VCaP (cell line): ENCODE data around the gene AGPAT2.

Experiments used
- H3K27ac ChIP-seq: fragments of 450-650 bp; 2 replicates; pipeline ENCODE4 v1.5.1; 2017
- TF ChIP-seq, protein P1 (sequence below): fragments of 450-650 bp; conservative IDR thresholded peaks from 2 replicates; pipeline ENCODE4 v1.5.1; 2017; ENCODE audit warnings: mild to moderate bottlenecking, moderate library complexity

The AGPAT2 gene

DNA sequence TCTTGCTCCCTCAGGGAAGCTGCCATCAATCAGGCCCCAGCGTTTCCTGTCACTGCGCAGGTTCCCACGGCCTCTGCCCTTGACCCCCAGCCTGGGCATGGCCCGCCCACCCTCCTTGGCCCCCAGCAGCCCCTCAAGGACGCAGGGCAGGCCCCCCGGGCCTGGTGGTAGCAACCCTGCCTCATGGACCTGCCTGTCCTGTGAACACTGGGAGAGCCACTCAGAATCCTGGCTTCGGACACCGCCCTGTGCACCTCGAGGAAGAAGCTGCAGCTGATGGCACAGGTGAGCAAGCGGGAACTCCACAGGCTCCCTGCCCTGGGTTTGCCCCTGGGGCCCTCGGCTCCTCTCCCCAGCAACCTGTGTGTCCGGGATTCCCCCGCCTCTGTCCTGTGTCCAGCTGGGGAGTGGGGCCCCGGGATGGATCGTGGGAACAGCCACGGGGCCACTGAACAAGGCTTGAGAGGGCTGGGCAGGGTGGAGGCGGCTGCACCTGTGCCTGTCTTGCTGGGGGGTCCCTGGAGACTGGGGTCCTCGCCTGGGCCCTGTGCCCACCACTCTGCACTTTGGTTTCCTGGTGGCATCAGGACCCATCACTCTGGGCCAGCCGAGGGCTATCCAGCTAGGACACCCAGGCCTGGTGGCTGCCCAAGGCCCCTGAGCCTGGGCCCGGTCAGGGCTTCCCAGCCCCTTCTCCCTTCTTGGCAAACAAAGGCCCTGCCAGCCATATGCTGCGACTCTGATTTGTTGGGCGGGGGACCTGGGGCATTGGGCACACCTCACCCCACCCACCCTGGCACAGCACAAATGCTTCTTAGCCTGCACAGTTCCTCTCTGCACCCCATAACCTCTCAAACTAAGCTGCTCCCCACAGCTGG is 58.0 kb downstream of the AGPAT2 start:
- no peak overlapping the region for H3K27ac ChIP-seq
- TF ChIP-seq, protein P1, sequence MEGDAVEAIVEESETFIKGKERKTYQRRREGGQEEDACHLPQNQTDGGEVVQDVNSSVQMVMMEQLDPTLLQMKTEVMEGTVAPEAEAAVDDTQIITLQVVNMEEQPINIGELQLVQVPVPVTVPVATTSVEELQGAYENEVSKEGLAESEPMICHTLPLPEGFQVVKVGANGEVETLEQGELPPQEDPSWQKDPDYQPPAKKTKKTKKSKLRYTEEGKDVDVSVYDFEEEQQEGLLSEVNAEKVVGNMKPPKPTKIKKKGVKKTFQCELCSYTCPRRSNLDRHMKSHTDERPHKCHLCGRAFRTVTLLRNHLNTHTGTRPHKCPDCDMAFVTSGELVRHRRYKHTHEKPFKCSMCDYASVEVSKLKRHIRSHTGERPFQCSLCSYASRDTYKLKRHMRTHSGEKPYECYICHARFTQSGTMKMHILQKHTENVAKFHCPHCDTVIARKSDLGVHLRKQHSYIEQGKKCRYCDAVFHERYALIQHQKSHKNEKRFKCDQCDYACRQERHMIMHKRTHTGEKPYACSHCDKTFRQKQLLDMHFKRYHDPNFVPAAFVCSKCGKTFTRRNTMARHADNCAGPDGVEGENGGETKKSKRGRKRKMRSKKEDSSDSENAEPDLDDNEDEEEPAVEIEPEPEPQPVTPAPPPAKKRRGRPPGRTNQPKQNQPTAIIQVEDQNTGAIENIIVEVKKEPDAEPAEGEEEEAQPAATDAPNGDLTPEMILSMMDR: no peak

DNA sequence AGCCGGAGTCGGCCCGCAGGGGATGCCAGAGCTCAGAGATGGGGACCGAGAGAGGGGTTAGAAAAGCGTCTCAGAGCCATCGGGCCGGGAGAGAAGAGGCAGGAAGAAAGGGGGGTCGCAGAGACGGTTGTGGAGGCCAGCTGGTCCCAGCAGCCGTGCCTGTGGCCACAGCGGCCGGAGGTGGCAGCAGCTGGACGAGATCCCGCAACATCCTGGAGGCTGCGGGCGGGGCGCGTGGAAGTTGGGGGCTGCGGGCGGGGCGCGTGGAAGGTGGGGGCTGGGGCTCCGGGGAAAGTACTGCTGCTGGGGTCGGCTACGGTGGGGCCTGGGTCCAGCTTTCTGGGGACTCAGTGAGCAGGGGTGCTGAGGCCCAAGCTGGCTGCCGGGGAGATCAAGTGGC is 59.0 kb downstream of the AGPAT2 start:
- no peak overlapping the region for H3K27ac ChIP-seq
- TF ChIP-seq, protein P1: no peak

DNA sequence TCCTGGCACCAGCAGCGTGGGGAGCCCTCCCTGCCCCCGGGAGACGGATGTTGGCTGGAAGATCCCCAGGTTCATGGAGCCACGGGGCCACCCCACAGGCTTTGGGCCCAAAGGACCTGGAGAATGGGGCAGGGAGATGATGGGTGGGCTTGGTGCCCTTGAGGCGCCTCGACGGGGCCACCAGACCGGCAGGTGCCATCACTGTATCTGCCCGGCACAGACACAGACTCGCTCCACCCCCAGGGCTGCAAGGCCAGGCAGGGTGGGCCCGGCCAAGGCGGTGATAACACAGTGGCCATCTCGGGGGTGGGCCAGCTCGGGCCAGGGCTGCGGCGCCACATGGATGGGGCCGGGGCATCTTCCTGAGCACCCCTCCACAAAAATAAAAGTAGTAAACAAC is 59.6 kb downstream of the AGPAT2 start:
- H3K27ac ChIP-seq: peak overlapping the region; percentile 58; the same call in 1 of the 2 replicates
- TF ChIP-seq, protein P1: no peak

DNA sequence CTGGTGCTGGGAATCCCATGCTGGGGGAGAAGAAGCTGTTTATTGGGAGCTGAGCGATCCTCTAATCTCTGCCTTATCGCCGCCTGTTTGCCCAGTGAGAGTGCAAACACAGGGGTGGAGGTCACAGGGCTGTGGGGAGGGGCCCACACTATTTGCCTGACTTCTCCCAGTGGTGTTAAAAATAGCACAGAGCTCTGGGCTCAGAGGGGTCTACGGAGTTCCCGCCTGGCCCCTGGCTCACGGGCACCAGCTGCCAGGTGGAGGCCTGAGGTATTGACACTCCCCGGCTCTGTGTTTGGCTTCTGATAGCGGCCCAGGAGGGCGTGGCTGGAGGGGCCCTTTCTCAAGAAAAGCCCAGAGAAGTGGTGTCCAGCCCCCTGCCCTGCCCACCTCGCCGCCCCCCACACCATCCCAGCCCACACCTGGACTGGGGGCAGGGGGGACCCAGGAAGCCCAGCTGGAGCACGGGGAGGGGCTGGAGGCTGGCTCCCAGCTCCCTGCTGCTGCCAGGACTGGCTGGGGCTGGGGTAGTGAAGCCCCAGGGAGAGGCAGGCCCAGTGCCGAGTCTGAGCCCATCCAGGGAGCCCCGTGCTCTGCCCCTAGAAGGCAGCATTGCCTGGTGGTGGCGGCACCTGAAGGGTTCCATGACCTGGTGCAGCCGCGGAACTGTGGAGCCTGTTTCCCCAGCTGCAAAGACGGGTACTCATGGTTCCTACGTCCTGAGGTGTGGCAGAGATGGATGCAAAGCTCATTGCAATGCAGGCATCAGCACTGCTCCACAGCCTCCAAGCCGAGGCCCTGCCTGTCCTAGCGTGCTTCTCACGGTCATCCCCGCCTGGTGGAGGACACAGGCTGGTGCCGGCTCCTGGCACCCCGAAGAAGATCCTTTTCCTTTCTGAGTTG is 60.3 kb downstream of the AGPAT2 start:
- TF ChIP-seq, protein P1: peak; percentile 30; the same call in 1 of the 2 replicates
- peak overlapping the region; percentile 58 for H3K27ac ChIP-seq

DNA sequence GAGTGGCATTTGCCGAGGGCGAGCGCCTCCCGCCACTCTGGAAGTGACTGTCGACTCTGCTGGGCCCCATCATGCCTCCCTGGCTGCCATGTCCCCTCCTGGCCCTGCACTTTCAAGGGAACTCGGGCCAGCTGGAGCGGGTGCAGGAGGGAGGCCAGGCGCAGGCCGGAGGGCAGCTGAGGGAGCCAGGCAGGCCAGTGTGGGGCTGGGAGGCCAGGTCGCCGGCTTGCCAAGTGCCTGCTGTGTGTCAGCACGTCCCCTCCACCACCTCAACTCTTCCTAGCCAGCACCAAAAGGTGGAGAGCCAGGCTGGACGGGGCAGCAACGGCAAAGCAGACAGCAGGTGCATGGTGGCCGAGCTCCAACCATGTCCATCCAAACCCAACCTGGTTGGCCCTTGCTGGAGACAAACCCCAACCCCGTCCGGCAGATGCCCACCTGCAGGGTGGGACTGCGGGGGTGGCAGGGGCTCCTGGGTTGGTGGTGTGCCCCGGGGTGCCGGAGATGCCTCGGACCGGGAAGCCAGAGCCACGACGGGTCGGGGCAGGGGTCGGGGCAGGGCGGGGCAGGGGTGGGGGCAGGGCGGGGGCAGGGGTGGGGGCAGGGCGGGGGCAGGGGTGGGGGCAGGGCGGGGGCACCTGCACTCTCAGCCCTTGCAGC is 61.1 kb downstream of the AGPAT2 start:
- H3K27ac ChIP-seq: peak overlapping the region; percentile 58

DNA sequence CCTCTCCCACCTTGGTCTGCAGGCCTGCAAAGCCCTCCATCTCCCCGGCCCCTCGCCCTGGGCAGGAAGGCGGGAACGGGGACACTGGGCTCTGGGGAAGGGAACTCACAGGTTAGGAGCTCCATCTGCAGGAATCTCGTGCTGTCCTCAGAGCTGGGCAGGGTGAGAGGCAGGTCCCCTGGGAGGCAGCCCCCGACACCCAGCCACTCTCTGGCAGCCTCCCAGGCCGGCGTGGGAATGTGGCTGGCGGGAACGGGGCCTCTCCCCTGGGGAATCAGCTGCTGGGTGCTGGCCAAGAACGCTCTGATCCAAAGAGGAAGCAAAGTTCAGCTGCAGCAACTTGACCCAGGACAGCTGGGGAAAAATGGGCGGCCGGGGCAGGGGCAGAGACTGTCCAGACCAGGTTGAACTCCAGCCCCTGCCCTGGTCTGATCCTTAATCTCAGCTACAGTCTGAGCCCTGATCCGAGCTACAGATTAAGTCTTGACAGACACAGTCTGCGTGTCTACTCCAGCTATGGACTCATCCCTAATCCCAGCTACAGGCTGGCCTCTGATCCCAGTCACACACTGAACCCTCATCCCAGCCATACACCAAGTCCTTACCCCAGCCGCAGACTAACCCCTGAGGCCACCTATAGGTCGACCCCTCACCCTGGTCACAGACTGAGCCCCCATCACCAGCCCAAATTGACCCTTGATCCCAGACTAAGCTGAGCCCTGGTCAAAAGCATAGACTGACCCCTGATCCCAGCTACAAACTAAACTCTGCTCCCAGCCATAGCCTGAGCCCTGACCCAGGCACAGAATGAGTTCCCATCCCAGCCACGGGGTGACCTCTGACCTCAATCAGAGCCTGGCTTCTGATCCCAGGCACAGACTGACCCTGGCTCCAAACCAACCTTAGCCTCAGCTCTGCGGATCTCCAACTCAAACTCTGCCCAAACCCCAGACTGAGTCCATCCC is 61.9 kb downstream of the AGPAT2 start:
- H3K27ac ChIP-seq: peak overlapping the region; percentile 58
- TF ChIP-seq, protein P1: peak; percentile 63

More for the DNA sequence above, 61.1 kb downstream of the AGPAT2 start:
- TF ChIP-seq, protein P1: no peak
